ENCODE measurements around the gene PFKFB3.
A peak's percentile ranks its signal among the peaks of the same experiment; 100 is the strongest.
"Not testable (repeated sequence)": the region's sequence is repeated elsewhere in the genome, so short reads cannot be mapped to it uniquely, and the experiment has no call there.

The PFKFB3 gene

GRCh38 chr10:6296425-6296824 lies 93.7 kb downstream of the PFKFB3 start:
- DNase-seq (ENCODE audit: low read depth, low spot score), result not testable (repeated sequence)
- H3K27ac ChIP-seq, result peak overlapping the region; percentile 41

GRCh38 chr10:6296828-6297251 lies 94.1 kb downstream of the PFKFB3 start:
- peak overlapping the region; percentile 41 for H3K27ac ChIP-seq
- no peak for DNase-seq (ENCODE audit: low read depth, low spot score)

GRCh38 chr10:6297522-6297921 lies 94.8 kb downstream of the PFKFB3 start:
- peak overlapping the region; percentile 41 for H3K27ac ChIP-seq
- DNase-seq (ENCODE audit: low read depth, low spot score), result no peak

- peak overlapping the region; percentile 41 for H3K27ac ChIP-seq
- no peak for DNase-seq (ENCODE audit: low read depth, low spot score)
These were observed 95.2 kb downstream of the PFKFB3 start for GRCh38 chr10:6297951-6298381.

- H3K27ac ChIP-seq, result peak overlapping the region; percentile 41
- DNase-seq (ENCODE audit: low read depth, low spot score), result no peak
These were observed 95.7 kb downstream of the PFKFB3 start for GRCh38 chr10:6298428-6298827.

- DNase-seq (ENCODE audit: low read depth, low spot score), result peak; percentile 98
These were observed 96.5 kb downstream of the PFKFB3 start for GRCh38 chr10:6299234-6299633.

GRCh38 chr10:6299743-6300105 lies 97.0 kb downstream of the PFKFB3 start:
- H3K27ac ChIP-seq, result peak overlapping the region; percentile 41
- DNase-seq (ENCODE audit: low read depth, low spot score), result no peak

More at GRCh38 chr10:6299234-6299633, 96.5 kb downstream of the PFKFB3 start:
- peak overlapping the region; percentile 41 for H3K27ac ChIP-seq

GRCh38 chr10:6300106-6300783 lies 97.5 kb downstream of the PFKFB3 start:
- H3K27ac ChIP-seq, result peak overlapping the region; percentile 41
- DNase-seq (ENCODE audit: low read depth, low spot score), result no peak

GRCh38 chr10:6300784-6301460 lies 98.2 kb downstream of the PFKFB3 start:
- peak overlapping the region; percentile 41 for H3K27ac ChIP-seq
- DNase-seq (ENCODE audit: low read depth, low spot score), result no peak

GRCh38 chr10:6301488-6302075 lies 98.8 kb downstream of the PFKFB3 start:
- DNase-seq (ENCODE audit: low read depth, low spot score), result no peak

More at GRCh38 chr10:6301488-6302075, 98.8 kb downstream of the PFKFB3 start:
- no peak overlapping the region for H3K27ac ChIP-seq
